ENCODE data around the gene DIAPH2. TPM values are rescaled to one million over a fixed set of nuclear protein-coding genes. Genes with fewer than 3 reads are reported as not detected.

Gene DIAPH2
- total RNA-seq, 1 donor from 2014 or later, result 20.5 TPM

GRCh38 chrX:97066381-97066780 lies 381.7 kb downstream of the DIAPH2 start:
- Mint-ChIP-seq H3K9me3 (no peaks in the 10 kb centered on the region), H3K27ac (no peak overlapping the region), H3K36me3 (ENCODE audit: low read depth) (no peaks in the 10 kb centered on the region), H3K4me1 (peaks cover 1% of the 10 kb centered on the region), H3K4me3 (no peak overlapping the region), H3K27me3 (no peaks in the 10 kb centered on the region)
- no peak for ATAC-seq (ENCODE audit: low read depth)
- ChIA-PET CTCF (no interaction called here), POLR2A (no interaction called here)
- TF ChIP-seq CTCF (IDR thresholded peaks at IDR 0.05), result no peak
- intact Hi-C loops (cut with micrococcal nuclease), result no loop called here
- DNase-seq, result no peak

GRCh38 chrX:97070346-97070745 lies 385.7 kb downstream of the DIAPH2 start:
- no peak overlapping the region for H3K27ac Mint-ChIP-seq
- intact Hi-C loops (cut with micrococcal nuclease), result no loop called here
- ChIA-PET POLR2A (no interaction called here), CTCF (no interaction called here)
- ATAC-seq (ENCODE audit: low read depth), result no peak
- H3K27me3 Mint-ChIP-seq, result no peaks in the 10 kb centered on the region
- no peak for TF ChIP-seq CTCF (IDR thresholded peaks at IDR 0.05)
- no peak for DNase-seq
- no peak overlapping the region for H3K4me3 Mint-ChIP-seq
- H3K36me3 Mint-ChIP-seq (ENCODE audit: low read depth), result peaks cover 7% of the 10 kb centered on the region
- no peaks in the 10 kb centered on the region for H3K4me1 Mint-ChIP-seq
- H3K9me3 Mint-ChIP-seq, result no peaks in the 10 kb centered on the region

- DNase-seq (no peak), ATAC-seq (ENCODE audit: low read depth) (no peak)
- Mint-ChIP-seq H3K27me3 (no peaks in the 10 kb centered on the region), H3K9me3 (no peaks in the 10 kb centered on the region), H3K27ac (no peak overlapping the region), H3K36me3 (ENCODE audit: low read depth) (peaks cover 11% of the 10 kb centered on the region), H3K4me3 (no peak overlapping the region), H3K4me1 (no peaks in the 10 kb centered on the region)
- intact Hi-C loops (cut with micrococcal nuclease), result no loop called here
- POLR2A ChIA-PET, result no interaction called here
- CTCF ChIA-PET, result no interaction called here
- no peak for TF ChIP-seq CTCF (IDR thresholded peaks at IDR 0.05)
These were observed 389.8 kb downstream of the DIAPH2 start for GRCh38 chrX:97074400-97074799.

DNA sequence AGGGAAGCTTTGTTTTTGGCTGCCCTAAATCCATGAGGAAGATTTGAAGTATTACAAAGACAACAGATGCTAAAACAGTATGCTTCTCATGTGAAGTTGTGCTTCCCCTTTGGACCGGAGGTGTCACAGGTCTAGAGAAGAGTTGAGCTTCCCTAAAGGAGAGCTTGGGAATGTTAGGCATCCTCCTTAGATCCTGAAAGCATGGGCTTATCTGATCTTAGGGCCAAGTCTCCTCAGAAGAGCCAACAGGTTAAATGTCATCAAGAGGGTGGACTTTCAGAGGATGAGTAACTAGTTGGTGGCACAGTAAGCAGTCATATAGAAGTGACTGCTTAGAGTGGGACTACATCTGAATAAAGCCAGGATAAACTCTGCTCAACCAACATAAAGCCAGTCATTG lies 404.5 kb downstream of the DIAPH2 start:
- no peaks in the 10 kb centered on the region for H3K9me3 Mint-ChIP-seq
- H3K27me3 Mint-ChIP-seq, result no peaks in the 10 kb centered on the region
- CTCF ChIA-PET, result no interaction called here
- POLR2A ChIA-PET, result no interaction called here
- intact Hi-C loops (cut with micrococcal nuclease), result no loop called here
- H3K4me1 Mint-ChIP-seq, result no peaks in the 10 kb centered on the region
- no peak for TF ChIP-seq CTCF (IDR thresholded peaks at IDR 0.05)
- no peaks in the 10 kb centered on the region for H3K36me3 Mint-ChIP-seq (ENCODE audit: low read depth)
- no peak overlapping the region for H3K27ac Mint-ChIP-seq
- ATAC-seq (ENCODE audit: low read depth) (no peak), DNase-seq (no peak)
- H3K4me3 Mint-ChIP-seq, result no peak overlapping the region

DNA sequence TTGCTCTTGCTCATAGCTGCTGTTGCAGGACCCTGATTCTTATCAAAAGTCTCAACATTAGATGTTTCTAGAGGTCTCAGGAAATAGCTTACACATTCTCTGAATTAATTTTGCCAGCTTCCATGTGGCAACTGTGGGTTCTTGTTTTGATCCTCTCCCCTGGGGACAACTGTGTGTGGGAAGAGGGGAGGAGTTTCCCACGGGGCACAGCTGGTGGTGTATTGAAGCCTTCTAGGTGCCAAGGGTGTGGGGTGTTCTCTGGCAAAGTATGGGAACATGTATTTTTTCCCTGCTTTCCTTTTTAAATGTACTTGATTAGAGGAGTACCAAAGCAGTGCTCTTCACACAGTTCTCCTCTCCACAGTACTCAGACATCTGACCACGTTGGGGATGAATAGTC lies 411.7 kb downstream of the DIAPH2 start:
- H3K4me1 Mint-ChIP-seq, result no peaks in the 10 kb centered on the region
- ATAC-seq (ENCODE audit: low read depth) (no peak), DNase-seq (no peak)
- H3K4me3 Mint-ChIP-seq, result no peak overlapping the region
- H3K9me3 Mint-ChIP-seq, result no peaks in the 10 kb centered on the region
- intact Hi-C loops (cut with micrococcal nuclease), result no loop called here
- no peaks in the 10 kb centered on the region for H3K27me3 Mint-ChIP-seq
- ChIA-PET CTCF (no interaction called here), POLR2A (no interaction called here)
- H3K27ac Mint-ChIP-seq, result no peak overlapping the region
- TF ChIP-seq CTCF (IDR thresholded peaks at IDR 0.05), result no peak
- H3K36me3 Mint-ChIP-seq (ENCODE audit: low read depth), result peaks cover 12% of the 10 kb centered on the region

All from activated B cell treated with CpG ODN at 0.5 μM for 24 hours (primary cell).